ENCODE data around the gene ST13.
A peak's percentile ranks its signal among the peaks of the same experiment; 100 is the strongest.
"Not testable (repeated sequence)": the region's sequence is repeated elsewhere in the genome, so short reads cannot be mapped to it uniquely, and the experiment has no call there.

The ST13 gene

GRCh38 chr22:40856513-40857308 is at the start of gene ST13, which contains the start of gene XPNPEP3:
Gene ST13, minus strand, starts transcription at chr22:40856639. Its CDS starts 99 bp downstream, at chr22:40856540.
Gene XPNPEP3, plus strand, starts transcription at chr22:40857148. Its CDS starts 34 bp downstream, at chr22:40857182.
- DNase-seq = peak; percentile 98

- DNase-seq = no peak
Observed at GRCh38 chr22:40904101-40904500, 47.7 kb upstream of the ST13 start.

- DNase-seq = peak; percentile 37
Observed at GRCh38 chr22:40898850-40899357, 42.5 kb upstream of the ST13 start.

- no peak for DNase-seq
Observed at GRCh38 chr22:40894417-40894816, 38.0 kb upstream of the ST13 start.

GRCh38 chr22:40890881-40891280 is 34.4 kb upstream of the ST13 start:
- no peak for DNase-seq

GRCh38 chr22:40889116-40889515 is 32.7 kb upstream of the ST13 start:
- no peak for DNase-seq

GRCh38 chr22:40878922-40879321 is 22.5 kb upstream of the ST13 start:
- no peak for DNase-seq

- no peak for DNase-seq
Observed at GRCh38 chr22:40877488-40877887, 21.0 kb upstream of the ST13 start.

- DNase-seq = no peak
Observed at GRCh38 chr22:40876907-40877306, 20.5 kb upstream of the ST13 start.

- DNase-seq = no peak
Observed at GRCh38 chr22:40875111-40875510, 18.7 kb upstream of the ST13 start.

GRCh38 chr22:40874016-40874415 is 17.6 kb upstream of the ST13 start:
- DNase-seq = no peak

- DNase-seq = not testable (repeated sequence)
Observed at GRCh38 chr22:40868379-40868778, 11.9 kb upstream of the ST13 start.

GRCh38 chr22:40867109-40867508 is 10.7 kb upstream of the ST13 start:
- no peak for DNase-seq

GRCh38 chr22:40862537-40862936 is 6.1 kb upstream of the ST13 start:
- no peak for DNase-seq

- DNase-seq = no peak
Observed at GRCh38 chr22:40862013-40862412, 5.6 kb upstream of the ST13 start, which contains the start of gene DNAJB7. Gene DNAJB7, minus strand, starts transcription at chr22:40862113. Its CDS starts 119 bp downstream, at chr22:40861994.

- DNase-seq = no peak
Observed at GRCh38 chr22:40857309-40857855, 943 bp upstream of the ST13 start.

GRCh38 chr22:40855979-40856512 is 393 bp downstream of the ST13 start:
- peak; percentile 35 for DNase-seq

GRCh38 chr22:40855071-40855978 is 1.1 kb downstream of the ST13 start:
- DNase-seq = peak; percentile 31

GRCh38 chr22:40853961-40854360 is 2.5 kb downstream of the ST13 start:
- no peak for DNase-seq

- DNase-seq = no peak
Observed at GRCh38 chr22:40853333-40853732, 3.1 kb downstream of the ST13 start.

GRCh38 chr22:40845816-40846215 is 10.6 kb downstream of the ST13 start:
- not testable (repeated sequence) for DNase-seq

- DNase-seq = no peak
Observed at GRCh38 chr22:40844951-40845350, 11.5 kb downstream of the ST13 start.

- no peak for DNase-seq
Observed at GRCh38 chr22:40838486-40838885, 18.0 kb downstream of the ST13 start.
